ENCODE measurements around the gene CCDC138.

- TF ChIP-seq CTCF (IDR thresholded peaks at IDR 0.05) (no peak), POLR2A (IDR thresholded peaks at IDR 0.05) (no peak)
Measured at GRCh38 chr2:108778857-108779256, 7.7 kb upstream of the CCDC138 start.

All from heart left ventricle (tissue), 13 donors.